H1 (cell line): ENCODE data around the gene GLUL. TPM values are rescaled to one million over a fixed set of nuclear protein-coding genes. Genes with fewer than 3 reads are reported as not detected.

ENCODE experiments used
- CTCF ChIA-PET: fragments of 300-600 bp; sonication (Branson Sonifier 250); formaldehyde crosslinking; loops from one replicate; lab custom pipeline; 2021; ENCODE audit not compliant: partially characterized antibody; lab: Charles Lee
- POLR2A ChIA-PET: fragments of 300-600 bp; sonication (Branson Sonifier 250); formaldehyde crosslinking; loops from one replicate; lab custom pipeline; 2021; ENCODE audit warnings: inconsistent platforms; ENCODE audit not compliant: partially characterized antibody; lab: Charles Lee
- DNase-seq, 2 experiments: peaks; one replicate each; pipeline versions ENCODE4 v3.0.0 to v3.0.0-alpha.2; 2010 to 2022; ENCODE audit warnings: low spot score in 2 of 2, low read depth in 1 of 2, mixed read lengths in 1 of 2
- FAIRE-seq: peaks from 2 replicates; lab custom pipeline; 2011; peaks lifted over from hg19 to GRCh38; lab: Jason Lieb, UNC
- H2AFZ ChIP-seq: 2 replicates; pipeline ENCODE4 v1.8.1; 2012; ENCODE audit warnings: low read length, inconsistent platforms
- H2AK5ac ChIP-seq: 2 replicates; pipeline ENCODE4 v1.6.1; 2013; ENCODE audit warnings: low read depth, low read length
- H2BK120ac ChIP-seq: replicated peaks from 2 replicates; pipeline ENCODE3; 2013; ENCODE audit warnings: low read depth, low read length, inconsistent platforms
- H2BK12ac ChIP-seq: 2 replicates; pipeline ENCODE4 v1.6.1; 2013; ENCODE audit warnings: low read depth, low read length
- H2BK15ac ChIP-seq: 2 replicates; pipeline ENCODE4 v1.6.1; 2013; ENCODE audit warnings: low read length
- H2BK20ac ChIP-seq: 2 replicates; pipeline ENCODE4 v1.6.1; 2013; ENCODE audit warnings: low read length
- H2BK5ac ChIP-seq: 2 replicates; pipeline ENCODE4 v1.6.1; 2013; ENCODE audit warnings: low read depth, low read length
- H3K14ac ChIP-seq: 2 replicates; pipeline ENCODE4 v1.6.1; 2013; ENCODE audit warnings: inconsistent platforms; ENCODE audit not compliant: insufficient read length
- H3K18ac ChIP-seq: 2 replicates; pipeline ENCODE4 v1.6.1; 2013; ENCODE audit warnings: low read length; ENCODE audit errors: extremely low read depth
- H3K23ac ChIP-seq: 2 replicates; pipeline ENCODE4 v1.6.1; 2013; ENCODE audit warnings: inconsistent platforms; ENCODE audit not compliant: insufficient read length
- H3K23me2 ChIP-seq: 2 replicates; pipeline ENCODE4 v1.6.1; 2013; ENCODE audit warnings: low read depth, low read length
- H3K27ac ChIP-seq: 2 replicates; pipeline ENCODE4 v1.6.1; 2011; ENCODE audit warnings: low read depth, low read length, inconsistent platforms
- H3K27me3 ChIP-seq, 4 experiments: replicated peaks in 1 of 4; 1 replicate in 1 of 4; 2 replicates in 3 of 4; pipeline versions ENCODE4 v1.6.1 to v1.8.1; 2011 to 2013; ENCODE audit warnings: low read length in 3 of 4, mild to moderate bottlenecking in 3 of 4, inconsistent platforms in 2 of 4, mixed read lengths in 2 of 4, moderate library complexity in 1 of 4; ENCODE audit not compliant: control insufficient read depth in 3 of 4, insufficient read depth in 3 of 4; ENCODE audit errors: extremely low read depth in 1 of 4
- H3K36me3 ChIP-seq, 4 experiments: 2 replicates each; pipeline versions ENCODE4 v1.6.1 to v1.8.1; 2011 to 2013; ENCODE audit warnings: mild to moderate bottlenecking in 4 of 4, low read length in 3 of 4, moderate library complexity in 2 of 4, control low read depth in 1 of 4, inconsistent platforms in 1 of 4; ENCODE audit not compliant: insufficient read depth in 4 of 4, control insufficient read depth in 2 of 4
- H3K4ac ChIP-seq: replicated peaks from 2 replicates; pipeline ENCODE3; 2013; ENCODE audit warnings: low read length, low read depth, mixed read lengths, inconsistent platforms; ENCODE audit not compliant: insufficient read length
- H3K4me1 ChIP-seq, 4 experiments: replicated peaks in 1 of 4; 1 replicate in 1 of 4; 2 replicates in 3 of 4; pipeline versions ENCODE4 v1.6.1 to v1.8.1; 2011 to 2013; ENCODE audit warnings: low read length in 3 of 4, inconsistent platforms in 2 of 4, mixed read lengths in 1 of 4; ENCODE audit not compliant: insufficient read depth in 4 of 4, control insufficient read depth in 3 of 4
- H3K4me2 ChIP-seq, 2 experiments: 2 replicates each; pipeline versions ENCODE4 v1.6.1 to v1.8.1; 2011 to 2013; ENCODE audit warnings: low read depth in 2 of 2, low read length in 2 of 2, control low read depth in 1 of 2, inconsistent platforms in 1 of 2, mild to moderate bottlenecking in 1 of 2; ENCODE audit not compliant: insufficient read depth in 1 of 2
- H3K4me3 ChIP-seq, 4 experiments: fragments of 200-600, 300-600 bp in 1 of 4; sonication (generic), shearing (Covaris generic), sonication (Bioruptor Twin) in 1 of 4; 2 replicates each; pipeline versions ENCODE4 v1.5.1 to v1.8.1; 2011 to 2016; ENCODE audit warnings: low read length in 4 of 4, low read depth in 3 of 4, control low read depth in 2 of 4, inconsistent platforms in 2 of 4, mild to moderate bottlenecking in 2 of 4, mixed read lengths in 1 of 4, moderate library complexity in 1 of 4; ENCODE audit not compliant: insufficient read depth in 2 of 4; ENCODE audit errors: extremely low read depth in 1 of 4
- H3K56ac ChIP-seq: replicated peaks from 2 replicates; pipeline ENCODE3; 2013; ENCODE audit warnings: low read depth, mild to moderate bottlenecking, mixed read lengths, low read length, inconsistent platforms; ENCODE audit not compliant: insufficient read length
- H3K79me1 ChIP-seq: 2 replicates; pipeline ENCODE4 v1.6.1; 2013; ENCODE audit warnings: low read depth, low read length, control low read depth
- H3K79me2 ChIP-seq, 2 experiments: 2 replicates each; pipeline versions ENCODE4 v1.6.1 to v1.8.1; 2012 to 2013; ENCODE audit warnings: low read length in 2 of 2, mild to moderate bottlenecking in 2 of 2, inconsistent platforms in 1 of 2; ENCODE audit not compliant: insufficient read depth in 2 of 2, control insufficient read depth in 1 of 2
- H3K9ac ChIP-seq, 4 experiments: replicated peaks in 1 of 4; 1 replicate in 1 of 4; 2 replicates in 3 of 4; pipeline versions ENCODE4 v1.6.1 to v1.8.1; 2011 to 2013; ENCODE audit warnings: low read depth in 3 of 4, low read length in 3 of 4, control low read depth in 2 of 4, mild to moderate bottlenecking in 2 of 4, moderate library complexity in 2 of 4, inconsistent platforms in 1 of 4; ENCODE audit errors: extremely low read depth in 1 of 4
- H3K9me3 ChIP-seq, 2 experiments: 2 replicates each; pipeline versions ENCODE4 v1.6.1 to v1.8.1; 2012 to 2013; ENCODE audit warnings: mild to moderate bottlenecking in 2 of 2, moderate library complexity in 2 of 2, control low read depth in 1 of 2, inconsistent platforms in 1 of 2, low read depth in 1 of 2, low read length in 1 of 2, mixed read lengths in 1 of 2; ENCODE audit not compliant: insufficient read depth in 2 of 2
- H4K20me1 ChIP-seq, 2 experiments: replicated peaks in 1 of 2; 2 replicates each; pipeline versions ENCODE3 to v1.8.1; 2011 to 2013; ENCODE audit warnings: inconsistent platforms in 2 of 2, low read length in 2 of 2, mild to moderate bottlenecking in 1 of 2; ENCODE audit not compliant: insufficient read depth in 2 of 2, control insufficient read depth in 1 of 2
- H4K5ac ChIP-seq: 2 replicates; pipeline ENCODE4 v1.6.1; 2013; ENCODE audit warnings: low read length, low read depth, mixed read lengths, inconsistent platforms; ENCODE audit not compliant: insufficient read length
- H4K8ac ChIP-seq: 2 replicates; pipeline ENCODE4 v1.8.0; 2013; ENCODE audit warnings: mild to moderate bottlenecking, moderate library complexity, low read length, inconsistent platforms; ENCODE audit not compliant: insufficient read depth; ENCODE audit errors: extremely low read depth
- H4K91ac ChIP-seq: replicated peaks from 2 replicates; pipeline ENCODE3; 2013; ENCODE audit warnings: low read length, mixed read lengths, inconsistent platforms; ENCODE audit not compliant: insufficient read length
- ATF3 ChIP-seq: IDR thresholded peaks from 2 replicates; pipeline ENCODE4 v1.6.1; 2011; ENCODE audit warnings: low read depth, mild to moderate bottlenecking, low read length; ENCODE audit not compliant: insufficient read depth
- BACH1 ChIP-seq: IDR thresholded peaks from 2 replicates; pipeline ENCODE4 v1.6.1; 2012; ENCODE audit warnings: low read length, improper control_type of control experiment
- KDM1A ChIP-seq: fragments of 200-600, 300-600 bp; sonication (generic); IDR thresholded peaks from 2 replicates; pipeline ENCODE4 v1.7.1; 2016; ENCODE audit warnings: mild to moderate bottlenecking, low read length, borderline replicate concordance
- SP2 ChIP-seq: IDR thresholded peaks from 2 replicates; pipeline ENCODE4 v1.6.1; 2012; ENCODE audit warnings: mild to moderate bottlenecking, low read length, inconsistent platforms
- WGBS, 2 experiments: shearing (Covaris generic) in 1 of 2; methylation state at CpG; one replicate each; pipeline versions ENCODE4 v1.1.6 to v1.1.7; 2013 to 2015; ENCODE audit warnings: low lambda C conversion rate in 2 of 2, mixed read lengths in 2 of 2, inconsistent platforms in 1 of 2, low coverage in 1 of 2, missing lambda C conversion rate in 1 of 2; ENCODE audit not compliant: insufficient replicate concordance in 2 of 2, insufficient coverage in 1 of 2, insufficient read length in 1 of 2; ENCODE audit errors: extremely low coverage in 1 of 2, missing lambda C conversion rate in 1 of 2; 5-methylcytosine and 5-hydroxymethylcytosine counted together
- polyA plus RNA-seq, 7 experiments: library from polyadenylated mRNA; depleted of rRNA in 3 of 7; stranded (reverse) in 5 of 7; unstranded in 2 of 7; fragments of >200 nt in 5 of 7; fragments of 200-250 nt in 2 of 7; gene quantifications; 1 replicate in 5 of 7; 2 replicates in 1 of 7; 4 replicates in 1 of 7; pipeline versions ENCODE4 v1.2.1 to v1.2.3, GENCODE V29; 2011 to 2013; ENCODE audit warnings: missing spikeins in 2 of 7, mixed read lengths in 2 of 7
- total RNA-seq: library from RNA; stranded (reverse); fragmentation: NEBNext Ultra II Directional; extraction: Animal tissue kit (Norgen Biotek cat#: 25700); gene quantifications from 2 replicates; pipeline ENCODE4 v1.2.1, GENCODE V29; 2021

The GLUL gene
- total and polyA plus RNA-seq, 2 of the 8 experiments (the other 6 are each of a cell fraction or from before 2014, with no cell fraction given): 261 to 453 TPM

GRCh38 chr1:182413486-182413885, 21.9 kb upstream of the GLUL start:
- Histone ChIP-seq H4K20me1 (no peaks in the 10 kb centered on the region), H2AK5ac (no peak overlapping the region), H3K9ac (no peak overlapping the region), H3K4me3 (no peak overlapping the region), H4K5ac (no peak overlapping the region), H2BK12ac (no peak overlapping the region), H2BK120ac (no peak overlapping the region), H3K79me1 (no peaks in the 10 kb centered on the region), H2BK15ac (no peak overlapping the region), H2BK20ac (no peak overlapping the region), H3K23me2 (no peaks in the 10 kb centered on the region), H3K36me3 (no peaks in the 10 kb centered on the region), H2AFZ (no peak overlapping the region), H4K91ac (no peak overlapping the region), H3K56ac (no peak overlapping the region), H3K4me2 (no peak overlapping the region), H4K8ac (no peak overlapping the region), H3K4me1 (peaks cover 0 to 5% (median 0%) of the 10 kb centered on the region in 4 experiments; a peak in 1 of 7 replicates), H2BK5ac (no peak overlapping the region), H3K14ac (no peak overlapping the region), H3K23ac (no peak overlapping the region), H3K4ac (no peak overlapping the region), H3K79me2 (no peaks in the 10 kb centered on the region), H3K27ac (no peak overlapping the region), H3K18ac (no peak overlapping the region), H3K9me3 (no peaks in the 10 kb centered on the region), H3K27me3 (no peaks in the 10 kb centered on the region)
- ChIA-PET CTCF (interaction anchor here (1.2 to 1.6 kb wide), 2 partner anchors 14 to 187 kb away, joined by 3 to 6 read pairs; no protein-coding TSS in a partner anchor), POLR2A (interaction anchor here (0.9 kb wide), 1 partner anchor 23 kb away, joined by 3 read pairs; no protein-coding TSS in a partner anchor)
- WGBS, 2 experiments: 94% methylated on average over 3 of the region's 3 CpGs; no CpG with 5 or more reads in 1 of the 2 experiments
- TF ChIP-seq KDM1A (no peak), SP2 (no peak), ATF3 (no peak), BACH1 (no peak)
- FAIRE-seq: no peak
- no peak for DNase-seq
